ENCODE measurements around the gene WDR55.

- no peak for TF ChIP-seq CTCF (IDR thresholded peaks at IDR 0.05)
- TF ChIP-seq POLR2A (IDR thresholded peaks at IDR 0.05) = no peak
These were observed 9.9 kb downstream of the WDR55 start for GRCh38 chr5:140674629-140675028.
